Measurements from ENCODE around the gene VPS37C.

Gene VPS37C

GRCh38 chr11:61198361-61198760, 37.1 kb upstream of the VPS37C start:
- no peak for DNase-seq (ENCODE audit: low read depth, low spot score)
- no peak overlapping the region for H3K4me3 ChIP-seq (ENCODE audit: low read depth, low read length)
- in situ Hi-C loops (cut with HindIII; ENCODE audit: low sequenced_read_pairs) = no loop called here
- TF ChIP-seq, protein P1, sequence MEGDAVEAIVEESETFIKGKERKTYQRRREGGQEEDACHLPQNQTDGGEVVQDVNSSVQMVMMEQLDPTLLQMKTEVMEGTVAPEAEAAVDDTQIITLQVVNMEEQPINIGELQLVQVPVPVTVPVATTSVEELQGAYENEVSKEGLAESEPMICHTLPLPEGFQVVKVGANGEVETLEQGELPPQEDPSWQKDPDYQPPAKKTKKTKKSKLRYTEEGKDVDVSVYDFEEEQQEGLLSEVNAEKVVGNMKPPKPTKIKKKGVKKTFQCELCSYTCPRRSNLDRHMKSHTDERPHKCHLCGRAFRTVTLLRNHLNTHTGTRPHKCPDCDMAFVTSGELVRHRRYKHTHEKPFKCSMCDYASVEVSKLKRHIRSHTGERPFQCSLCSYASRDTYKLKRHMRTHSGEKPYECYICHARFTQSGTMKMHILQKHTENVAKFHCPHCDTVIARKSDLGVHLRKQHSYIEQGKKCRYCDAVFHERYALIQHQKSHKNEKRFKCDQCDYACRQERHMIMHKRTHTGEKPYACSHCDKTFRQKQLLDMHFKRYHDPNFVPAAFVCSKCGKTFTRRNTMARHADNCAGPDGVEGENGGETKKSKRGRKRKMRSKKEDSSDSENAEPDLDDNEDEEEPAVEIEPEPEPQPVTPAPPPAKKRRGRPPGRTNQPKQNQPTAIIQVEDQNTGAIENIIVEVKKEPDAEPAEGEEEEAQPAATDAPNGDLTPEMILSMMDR (IDR thresholded peaks at IDR 0.05; ENCODE audit: low read depth, low read length) = no peak

DNA sequence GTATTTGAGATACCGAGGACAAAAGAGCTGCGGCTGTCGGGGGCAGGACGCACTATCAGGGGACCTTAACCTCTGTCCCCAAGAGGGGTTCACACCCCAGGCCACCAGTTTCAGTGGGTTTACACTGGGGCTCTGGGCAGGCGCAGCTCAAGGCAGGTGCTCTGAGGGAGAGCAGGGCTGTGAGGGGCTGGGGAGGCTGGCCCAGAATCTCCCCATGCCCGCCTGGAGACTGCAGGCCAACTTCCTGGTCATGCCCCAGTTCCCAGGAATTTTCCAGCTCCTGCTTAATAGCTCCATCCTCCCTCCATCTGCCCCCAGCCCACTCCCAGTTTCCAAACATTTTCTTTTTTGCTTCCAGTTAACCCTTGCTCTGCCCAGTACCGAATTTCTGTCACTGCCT, 34.5 kb upstream of the VPS37C start:
- in situ Hi-C loops (cut with HindIII; ENCODE audit: low sequenced_read_pairs) = no loop called here
- DNase-seq (ENCODE audit: low read depth, low spot score) = no peak
- no peak overlapping the region for H3K4me3 ChIP-seq (ENCODE audit: low read depth, low read length)
- TF ChIP-seq, protein P1 (IDR thresholded peaks at IDR 0.05; ENCODE audit: low read depth, low read length) = no peak

- in situ Hi-C loops (cut with HindIII; ENCODE audit: low sequenced_read_pairs) = no loop called here
- no peak overlapping the region for H3K4me3 ChIP-seq (ENCODE audit: low read depth, low read length)
- TF ChIP-seq, protein P1 (IDR thresholded peaks at IDR 0.05; ENCODE audit: low read depth, low read length) = no peak
- DNase-seq (ENCODE audit: low read depth, low spot score) = no peak
Measured at GRCh38 chr11:61194981-61195695, 33.9 kb upstream of the VPS37C start.

DNA sequence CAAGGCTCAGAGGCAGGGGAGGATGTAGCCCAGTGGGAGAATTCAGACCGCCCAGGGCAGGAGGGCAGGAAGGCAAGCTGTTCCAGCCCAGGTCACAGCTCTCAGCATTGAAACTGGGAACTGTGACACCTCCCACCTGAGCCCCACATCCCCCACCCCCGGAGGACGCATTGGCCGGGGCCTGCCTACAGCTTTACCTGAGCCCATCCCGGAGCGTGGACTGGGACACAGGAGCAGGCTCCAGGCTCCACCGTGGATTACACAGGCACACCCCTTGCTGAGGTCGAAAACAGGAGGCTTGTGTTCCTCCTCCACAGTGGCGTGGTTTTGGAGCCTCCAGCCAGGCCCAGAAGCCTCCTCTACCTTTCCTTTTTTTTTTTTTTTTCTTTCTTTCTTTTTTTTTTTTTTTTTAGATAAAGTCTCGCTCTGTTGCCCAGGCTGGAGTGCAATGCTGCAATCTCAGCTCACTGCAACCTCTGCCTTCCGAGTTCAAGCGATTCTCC, 33.0 kb upstream of the VPS37C start:
- in situ Hi-C loops (cut with HindIII; ENCODE audit: low sequenced_read_pairs) = no loop called here
- no peak overlapping the region for H3K4me3 ChIP-seq (ENCODE audit: low read depth, low read length)
- no peak for DNase-seq (ENCODE audit: low read depth, low spot score)
- TF ChIP-seq, protein P1 (IDR thresholded peaks at IDR 0.05; ENCODE audit: low read depth, low read length) = no peak

DNA sequence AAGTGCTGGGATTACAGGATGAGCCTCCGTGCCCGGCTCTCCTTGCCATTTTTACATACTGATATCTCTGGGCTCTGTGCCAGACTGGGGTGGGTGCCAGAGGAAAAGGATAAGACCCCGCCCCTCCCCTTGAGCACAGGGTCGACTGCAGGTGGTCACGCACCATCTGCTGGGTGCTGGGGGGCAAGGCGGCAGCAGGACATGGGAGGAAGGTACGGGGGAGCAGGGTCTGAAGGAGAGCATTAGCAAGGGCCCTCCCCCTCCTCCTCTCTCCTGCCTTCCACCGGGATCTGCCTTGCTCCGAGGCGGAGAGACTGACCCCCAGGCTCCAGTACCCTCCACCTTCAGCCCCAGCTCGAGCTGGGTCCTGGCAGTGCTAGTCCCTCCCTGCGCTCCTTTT, 32.4 kb upstream of the VPS37C start:
- in situ Hi-C loops (cut with HindIII; ENCODE audit: low sequenced_read_pairs) = no loop called here
- DNase-seq (ENCODE audit: low read depth, low spot score) = no peak
- no peak overlapping the region for H3K4me3 ChIP-seq (ENCODE audit: low read depth, low read length)
- TF ChIP-seq, protein P1 (IDR thresholded peaks at IDR 0.05; ENCODE audit: low read depth, low read length) = no peak

DNA sequence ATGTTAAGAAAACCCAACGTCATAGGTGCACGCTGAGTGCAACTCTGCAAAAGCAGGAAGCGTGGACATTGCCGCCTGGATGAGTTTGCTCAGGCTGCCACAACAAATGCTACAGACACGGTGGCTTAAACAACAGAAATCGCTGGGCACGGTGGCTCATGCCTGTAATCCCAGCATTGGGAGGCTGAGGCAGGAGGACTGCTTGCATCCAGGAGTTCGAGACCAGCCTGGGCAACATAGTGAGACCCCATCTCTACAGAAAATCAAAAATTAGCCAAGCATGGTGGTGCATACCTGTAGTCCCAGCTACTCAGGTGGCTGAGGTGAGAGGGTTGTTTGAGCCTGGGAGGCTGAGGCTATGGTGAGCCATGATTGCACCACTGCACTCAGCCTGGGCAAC, 28.7 kb upstream of the VPS37C start:
- no peak overlapping the region for H3K4me3 ChIP-seq (ENCODE audit: low read depth, low read length)
- DNase-seq (ENCODE audit: low read depth, low spot score) = no peak
- in situ Hi-C loops (cut with HindIII; ENCODE audit: low sequenced_read_pairs) = no loop called here
- TF ChIP-seq, protein P1 (IDR thresholded peaks at IDR 0.05; ENCODE audit: low read depth, low read length) = no peak
